ENCODE measurements around the gene EPM2A.

DNA sequence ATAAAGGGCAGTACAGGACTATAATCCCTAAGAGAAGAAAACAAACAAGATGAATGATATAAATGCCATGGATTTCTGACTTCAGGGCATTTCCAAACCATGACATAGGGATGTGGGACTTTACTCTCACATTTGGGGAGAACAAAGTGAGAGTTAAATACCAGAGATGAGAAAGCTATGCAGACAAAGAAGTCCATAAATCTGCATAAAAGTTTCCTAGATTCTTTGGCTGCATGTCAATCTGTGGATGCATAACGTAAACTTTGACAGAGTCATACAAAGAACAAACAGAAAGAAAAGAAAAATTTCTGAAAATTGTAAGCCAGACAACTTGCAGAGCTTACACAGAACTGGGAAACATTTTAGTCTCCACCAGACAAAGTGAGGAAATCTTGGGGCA is 11.7 kb downstream of the EPM2A start:
- TF ChIP-seq, protein P1, sequence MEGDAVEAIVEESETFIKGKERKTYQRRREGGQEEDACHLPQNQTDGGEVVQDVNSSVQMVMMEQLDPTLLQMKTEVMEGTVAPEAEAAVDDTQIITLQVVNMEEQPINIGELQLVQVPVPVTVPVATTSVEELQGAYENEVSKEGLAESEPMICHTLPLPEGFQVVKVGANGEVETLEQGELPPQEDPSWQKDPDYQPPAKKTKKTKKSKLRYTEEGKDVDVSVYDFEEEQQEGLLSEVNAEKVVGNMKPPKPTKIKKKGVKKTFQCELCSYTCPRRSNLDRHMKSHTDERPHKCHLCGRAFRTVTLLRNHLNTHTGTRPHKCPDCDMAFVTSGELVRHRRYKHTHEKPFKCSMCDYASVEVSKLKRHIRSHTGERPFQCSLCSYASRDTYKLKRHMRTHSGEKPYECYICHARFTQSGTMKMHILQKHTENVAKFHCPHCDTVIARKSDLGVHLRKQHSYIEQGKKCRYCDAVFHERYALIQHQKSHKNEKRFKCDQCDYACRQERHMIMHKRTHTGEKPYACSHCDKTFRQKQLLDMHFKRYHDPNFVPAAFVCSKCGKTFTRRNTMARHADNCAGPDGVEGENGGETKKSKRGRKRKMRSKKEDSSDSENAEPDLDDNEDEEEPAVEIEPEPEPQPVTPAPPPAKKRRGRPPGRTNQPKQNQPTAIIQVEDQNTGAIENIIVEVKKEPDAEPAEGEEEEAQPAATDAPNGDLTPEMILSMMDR (conservative IDR thresholded peaks at IDR 0.05 in 1 of 2, IDR thresholded peaks at IDR 0.05 in 1 of 2; ENCODE audit: low read depth in 1 of 2, low read length in 2 of 2): no peak
- no peak for TF ChIP-seq EZH2 (IDR thresholded peaks at IDR 0.05; ENCODE audit: low read length, missing control alignments)
